ENCODE data around the gene PARD3B.

Gene PARD3B

DNA sequence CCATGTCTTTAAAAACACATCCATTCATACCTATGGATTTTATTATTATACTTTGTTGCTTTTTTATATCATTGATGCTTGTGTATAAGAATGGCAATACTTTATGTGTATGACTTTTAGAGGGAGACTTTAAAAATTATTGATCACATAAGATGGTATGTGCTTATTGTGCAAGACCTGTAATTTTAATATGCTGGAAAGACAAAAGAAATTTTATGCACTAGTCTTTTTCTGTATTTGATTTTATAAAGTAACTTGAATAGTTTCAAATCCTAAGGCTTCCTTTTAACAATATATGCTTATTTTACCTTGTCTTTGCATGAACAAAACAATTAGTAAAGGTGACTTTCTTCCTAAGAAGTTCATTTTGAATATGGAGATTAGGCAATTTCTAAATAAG lies 226.4 kb downstream of the PARD3B start:
- H3K4me3 ChIP-seq (ENCODE audit: insufficient read length, low read depth), result no peak overlapping the region
- H3K36me3 ChIP-seq (ENCODE audit: insufficient read depth, insufficient read length, low read length), result no peaks in the 10 kb centered on the region
- H3K9ac ChIP-seq (ENCODE audit: insufficient read length, low read depth), result no peak overlapping the region
- no peaks in the 10 kb centered on the region for H3K9me3 ChIP-seq (ENCODE audit: insufficient read depth, low read length)
- no peak for DNase-seq (ENCODE audit: low read depth, low spot score)
- H3K4me1 ChIP-seq (ENCODE audit: insufficient read depth, insufficient read length), result no peaks in the 10 kb centered on the region
- no peaks in the 10 kb centered on the region for H3K27me3 ChIP-seq (ENCODE audit: insufficient read depth, insufficient read length)
- TF ChIP-seq ZNF274 (IDR thresholded peaks at IDR 0.05; ENCODE audit: low read depth, low read length) (no peak), YY1 (IDR thresholded peaks at IDR 0.05; ENCODE audit: insufficient read depth, insufficient read length) (no peak), SUZ12 (IDR thresholded peaks at IDR 0.05; ENCODE audit: extremely low read depth, insufficient read depth, insufficient read length) (no peak)

DNA sequence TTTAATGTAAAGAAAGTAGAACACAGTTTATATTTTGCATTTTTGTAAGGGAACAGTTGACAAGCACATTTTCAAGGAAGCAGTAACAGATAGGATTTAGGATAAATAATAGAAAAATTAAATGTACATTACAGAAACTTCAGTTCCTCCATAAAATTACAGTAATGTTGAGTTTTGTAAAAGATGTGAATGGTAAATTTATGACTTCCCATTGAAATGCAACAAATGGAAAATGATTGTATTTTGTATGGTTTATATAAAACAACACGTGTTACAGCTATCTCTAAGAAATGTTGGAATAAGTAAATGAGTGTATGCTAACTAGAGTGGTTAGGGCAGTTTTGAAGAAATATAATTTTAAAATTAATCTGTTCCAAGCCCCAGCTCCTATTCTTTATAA lies 227.3 kb downstream of the PARD3B start:
- Histone ChIP-seq H3K4me1 (ENCODE audit: insufficient read depth, insufficient read length) (no peaks in the 10 kb centered on the region), H3K36me3 (ENCODE audit: insufficient read depth, insufficient read length, low read length) (no peaks in the 10 kb centered on the region), H3K9me3 (ENCODE audit: insufficient read depth, low read length) (no peaks in the 10 kb centered on the region), H3K27me3 (ENCODE audit: insufficient read depth, insufficient read length) (no peaks in the 10 kb centered on the region), H3K4me3 (ENCODE audit: insufficient read length, low read depth) (no peak overlapping the region), H3K9ac (ENCODE audit: insufficient read length, low read depth) (no peak overlapping the region)
- DNase-seq (ENCODE audit: low read depth, low spot score), result no peak
- TF ChIP-seq SUZ12 (IDR thresholded peaks at IDR 0.05; ENCODE audit: extremely low read depth, insufficient read depth, insufficient read length) (no peak), YY1 (IDR thresholded peaks at IDR 0.05; ENCODE audit: insufficient read depth, insufficient read length) (no peak), ZNF274 (IDR thresholded peaks at IDR 0.05; ENCODE audit: low read depth, low read length) (no peak)

DNA sequence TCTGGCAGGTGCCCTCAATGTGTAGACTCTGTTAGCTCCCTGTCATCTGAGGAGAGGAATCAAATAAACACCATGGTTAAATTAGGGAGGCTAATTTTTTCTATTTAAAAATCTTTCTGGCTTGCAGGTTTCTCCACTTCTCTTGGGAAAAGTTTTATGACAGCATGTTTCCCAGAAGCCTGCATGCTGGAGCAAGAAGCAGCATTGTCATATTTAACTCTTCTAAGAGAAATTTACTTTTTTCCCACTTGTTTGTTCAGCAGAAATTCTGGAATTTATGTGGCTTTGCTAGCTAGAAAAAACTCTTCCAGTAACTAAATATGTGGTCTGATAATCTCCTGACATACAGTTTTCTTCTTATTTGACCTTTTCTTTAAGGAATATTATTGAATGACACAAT lies 230.5 kb downstream of the PARD3B start:
- Histone ChIP-seq H3K36me3 (ENCODE audit: insufficient read depth, insufficient read length, low read length) (no peaks in the 10 kb centered on the region), H3K27me3 (ENCODE audit: insufficient read depth, insufficient read length) (no peaks in the 10 kb centered on the region), H3K9me3 (ENCODE audit: insufficient read depth, low read length) (no peaks in the 10 kb centered on the region), H3K9ac (ENCODE audit: insufficient read length, low read depth) (no peak overlapping the region), H3K4me3 (ENCODE audit: insufficient read length, low read depth) (no peak overlapping the region), H3K4me1 (ENCODE audit: insufficient read depth, insufficient read length) (no peaks in the 10 kb centered on the region)
- DNase-seq (ENCODE audit: low read depth, low spot score), result no peak
- TF ChIP-seq ZNF274 (IDR thresholded peaks at IDR 0.05; ENCODE audit: low read depth, low read length) (no peak), SUZ12 (IDR thresholded peaks at IDR 0.05; ENCODE audit: extremely low read depth, insufficient read depth, insufficient read length) (no peak), YY1 (IDR thresholded peaks at IDR 0.05; ENCODE audit: insufficient read depth, insufficient read length) (no peak)

DNA sequence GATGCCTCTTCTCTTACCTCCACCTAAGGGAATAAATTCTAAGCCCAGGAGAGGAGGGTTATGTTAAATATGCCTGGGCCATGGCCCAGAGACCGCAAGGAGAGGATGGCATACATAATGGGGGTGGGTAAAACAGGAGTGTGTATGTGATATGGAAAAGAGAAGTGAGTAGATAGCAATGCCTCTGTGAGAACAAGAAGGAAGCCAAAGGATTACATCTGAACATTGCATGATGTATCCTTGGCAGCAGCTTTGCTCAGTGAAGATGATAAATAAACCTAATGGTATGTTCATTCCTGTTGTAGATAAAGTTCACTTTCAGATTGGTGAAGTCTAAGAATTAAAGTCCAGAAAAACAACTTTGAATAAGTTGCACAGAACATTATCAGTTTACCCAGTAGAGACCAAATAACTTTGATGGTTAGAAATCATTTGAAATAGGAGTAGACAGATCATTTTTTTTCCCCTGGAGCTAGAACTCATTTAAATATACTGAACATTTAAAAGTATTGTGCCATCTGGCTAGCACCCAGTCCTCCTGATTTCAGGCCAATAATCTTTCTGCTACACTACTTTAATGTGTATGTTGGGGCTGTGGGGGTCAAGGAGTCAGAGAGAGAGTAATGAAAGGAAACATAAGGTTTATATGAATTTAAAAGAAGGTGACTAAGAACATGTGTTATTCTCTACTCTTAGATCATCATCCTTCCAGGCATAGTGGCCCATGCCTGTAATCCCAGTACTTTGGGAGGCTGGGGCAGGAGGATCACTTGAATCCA lies 231.7 kb downstream of the PARD3B start:
- no peak for DNase-seq (ENCODE audit: low read depth, low spot score)
- no peaks in the 10 kb centered on the region for H3K27me3 ChIP-seq (ENCODE audit: insufficient read depth, insufficient read length)
- no peaks in the 10 kb centered on the region for H3K36me3 ChIP-seq (ENCODE audit: insufficient read depth, insufficient read length, low read length)
- H3K4me1 ChIP-seq (ENCODE audit: insufficient read depth, insufficient read length), result no peaks in the 10 kb centered on the region
- H3K9me3 ChIP-seq (ENCODE audit: insufficient read depth, low read length), result no peaks in the 10 kb centered on the region
- H3K9ac ChIP-seq (ENCODE audit: insufficient read length, low read depth), result no peak overlapping the region
- no peak for TF ChIP-seq ZNF274 (IDR thresholded peaks at IDR 0.05; ENCODE audit: low read depth, low read length)
- TF ChIP-seq SUZ12 (IDR thresholded peaks at IDR 0.05; ENCODE audit: extremely low read depth, insufficient read depth, insufficient read length), result no peak
- no peak for TF ChIP-seq YY1 (IDR thresholded peaks at IDR 0.05; ENCODE audit: insufficient read depth, insufficient read length)
- no peak overlapping the region for H3K4me3 ChIP-seq (ENCODE audit: insufficient read length, low read depth)

DNA sequence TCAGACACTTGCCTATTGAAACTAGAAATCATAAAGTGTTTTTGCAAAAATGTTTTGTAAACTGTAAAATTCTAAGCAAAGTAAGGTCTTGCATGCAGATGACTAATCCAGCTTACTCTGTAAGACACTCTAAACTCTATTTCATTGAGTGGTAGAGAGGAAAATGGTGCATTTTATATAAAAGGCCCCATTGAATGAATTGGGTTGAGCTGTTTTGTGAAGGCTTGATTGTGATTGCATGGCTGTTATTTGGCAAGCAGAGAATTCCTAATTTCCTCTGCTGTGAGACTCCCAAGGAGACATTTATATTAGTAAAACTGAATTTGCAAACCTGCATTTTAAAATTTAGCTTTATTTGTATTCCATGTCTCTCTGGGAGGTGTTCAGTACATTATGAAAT lies 234.5 kb downstream of the PARD3B start:
- Histone ChIP-seq H3K9me3 (ENCODE audit: insufficient read depth, low read length) (no peaks in the 10 kb centered on the region), H3K27me3 (ENCODE audit: insufficient read depth, insufficient read length) (no peaks in the 10 kb centered on the region), H3K36me3 (ENCODE audit: insufficient read depth, insufficient read length, low read length) (no peaks in the 10 kb centered on the region), H3K4me1 (ENCODE audit: insufficient read depth, insufficient read length) (no peaks in the 10 kb centered on the region), H3K4me3 (ENCODE audit: insufficient read length, low read depth) (no peak overlapping the region), H3K9ac (ENCODE audit: insufficient read length, low read depth) (no peak overlapping the region)
- TF ChIP-seq YY1 (IDR thresholded peaks at IDR 0.05; ENCODE audit: insufficient read depth, insufficient read length) (no peak), SUZ12 (IDR thresholded peaks at IDR 0.05; ENCODE audit: extremely low read depth, insufficient read depth, insufficient read length) (no peak), ZNF274 (IDR thresholded peaks at IDR 0.05; ENCODE audit: low read depth, low read length) (no peak)
- DNase-seq (ENCODE audit: low read depth, low spot score), result no peak

DNA sequence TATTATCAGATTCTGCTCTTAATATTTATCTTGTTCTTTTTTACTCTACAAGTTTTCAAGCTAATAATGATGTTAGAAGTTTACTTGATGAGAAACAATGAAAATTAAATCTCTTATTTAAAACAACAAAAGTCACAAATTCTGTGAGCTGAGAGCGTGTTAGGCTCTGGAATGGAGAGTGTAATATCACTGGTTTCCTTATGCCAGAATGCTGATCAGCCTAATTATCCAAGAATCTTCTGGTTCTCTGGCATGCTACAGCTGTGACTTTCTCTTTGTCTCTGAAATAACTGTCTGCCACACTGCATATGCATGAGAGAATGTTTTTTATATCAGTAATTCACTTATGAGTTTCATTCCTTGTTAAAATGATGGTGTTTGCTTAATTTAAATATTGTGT lies 236.7 kb downstream of the PARD3B start:
- TF ChIP-seq SUZ12 (IDR thresholded peaks at IDR 0.05; ENCODE audit: extremely low read depth, insufficient read depth, insufficient read length) (no peak), ZNF274 (IDR thresholded peaks at IDR 0.05; ENCODE audit: low read depth, low read length) (no peak), YY1 (IDR thresholded peaks at IDR 0.05; ENCODE audit: insufficient read depth, insufficient read length) (no peak)
- DNase-seq (ENCODE audit: low read depth, low spot score), result no peak
- Histone ChIP-seq H3K9ac (ENCODE audit: insufficient read length, low read depth) (no peak overlapping the region), H3K4me3 (ENCODE audit: insufficient read length, low read depth) (no peak overlapping the region), H3K27me3 (ENCODE audit: insufficient read depth, insufficient read length) (no peaks in the 10 kb centered on the region), H3K4me1 (ENCODE audit: insufficient read depth, insufficient read length) (no peaks in the 10 kb centered on the region), H3K9me3 (ENCODE audit: insufficient read depth, low read length) (no peaks in the 10 kb centered on the region), H3K36me3 (ENCODE audit: insufficient read depth, insufficient read length, low read length) (no peaks in the 10 kb centered on the region)

DNA sequence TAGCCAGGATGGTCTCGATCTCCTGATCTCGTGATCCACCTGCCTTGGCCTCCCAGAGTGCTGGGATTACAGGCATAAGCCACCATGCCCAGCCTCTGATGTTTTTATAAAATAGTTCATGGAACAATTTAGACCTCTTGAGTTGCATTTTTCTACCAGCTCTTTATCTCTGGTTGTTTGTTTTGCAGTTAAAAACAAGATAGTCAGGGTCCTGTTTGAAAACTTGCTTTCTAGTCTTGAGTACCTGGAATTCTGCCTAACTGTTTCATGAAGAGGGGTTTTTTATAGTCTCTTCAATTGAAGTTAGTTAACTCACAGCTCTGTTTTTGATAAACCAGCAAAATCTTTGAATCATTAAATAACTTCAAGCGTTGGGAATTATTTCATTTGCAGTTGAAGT lies 244.8 kb downstream of the PARD3B start:
- Histone ChIP-seq H3K9ac (ENCODE audit: insufficient read length, low read depth) (no peak overlapping the region), H3K4me1 (ENCODE audit: insufficient read depth, insufficient read length) (no peaks in the 10 kb centered on the region), H3K4me3 (ENCODE audit: insufficient read length, low read depth) (no peak overlapping the region), H3K9me3 (ENCODE audit: insufficient read depth, low read length) (no peaks in the 10 kb centered on the region), H3K36me3 (ENCODE audit: insufficient read depth, insufficient read length, low read length) (no peaks in the 10 kb centered on the region), H3K27me3 (ENCODE audit: insufficient read depth, insufficient read length) (no peaks in the 10 kb centered on the region)
- no peak for DNase-seq (ENCODE audit: low read depth, low spot score)
- no peak for TF ChIP-seq SUZ12 (IDR thresholded peaks at IDR 0.05; ENCODE audit: extremely low read depth, insufficient read depth, insufficient read length)
- TF ChIP-seq ZNF274 (IDR thresholded peaks at IDR 0.05; ENCODE audit: low read depth, low read length), result no peak
- TF ChIP-seq YY1 (IDR thresholded peaks at IDR 0.05; ENCODE audit: insufficient read depth, insufficient read length), result no peak

All from NT2/D1 (cell line).